SK-N-SH treated with all-trans-retinoic acid at 6 μM for 48 hours (cell line): ENCODE measurements around the gene SDK1.

Experiments used
- ARNTL ChIP-seq: fragments of 450-650 bp; formaldehyde crosslinking; IDR thresholded peaks from 2 replicates; pipeline ENCODE4 v1.5.0; 2020; ENCODE audit warnings: low read depth, mild to moderate bottlenecking, moderate library complexity, borderline replicate concordance
- CREB5 ChIP-seq: fragments of 250-450 bp; sonication (Bioruptor Pico); IDR thresholded peaks from 2 replicates; pipeline ENCODE4 v1.5.1; 2020; ENCODE audit warnings: low read depth, mild to moderate bottlenecking, moderate library complexity
- GLIS3 ChIP-seq: fragments of 250-450 bp; sonication (Bioruptor Pico); IDR thresholded peaks from 2 replicates; pipeline ENCODE4 v1.5.0; 2020; ENCODE audit warnings: mild to moderate bottlenecking, moderate library complexity
- ISL1 ChIP-seq: fragments of 250-450 bp; sonication (Bioruptor Pico); IDR thresholded peaks from 2 replicates; pipeline ENCODE4 v2.1.2; 2022; ENCODE audit warnings: mild to moderate bottlenecking, moderate library complexity
- OSR1 ChIP-seq: fragments of 250-450 bp; sonication (Bioruptor Pico); IDR thresholded peaks from 2 replicates; pipeline ENCODE4 v1.8.0; 2022; ENCODE audit warnings: moderate library complexity, mild to moderate bottlenecking, inconsistent platforms
- PPARA ChIP-seq: fragments of 250-450 bp; sonication (Bioruptor Pico); IDR thresholded peaks from 2 replicates; pipeline ENCODE4 v1.5.0; 2020; ENCODE audit warnings: mild to moderate bottlenecking, borderline replicate concordance
- ZFP3 ChIP-seq: fragments of 250-450 bp; sonication (Bioruptor Pico); IDR thresholded peaks from 2 replicates; pipeline ENCODE4 v1.5.0; 2020; ENCODE audit warnings: mild to moderate bottlenecking, moderate library complexity
- ZFP30 ChIP-seq: fragments of 450-650 bp; formaldehyde crosslinking; IDR thresholded peaks from 2 replicates; pipeline ENCODE4 v1.5.0; 2022; ENCODE audit warnings: mild to moderate bottlenecking, moderate library complexity
- ZNF565 ChIP-seq: fragments of 450-650 bp; formaldehyde crosslinking; conservative IDR thresholded peaks from 2 replicates; pipeline ENCODE4 v1.5.0; 2020; ENCODE audit warnings: low read depth, mild to moderate bottlenecking, moderate library complexity
- ZNF70 ChIP-seq: fragments of 450-650 bp; formaldehyde crosslinking; IDR thresholded peaks from 2 replicates; pipeline ENCODE4 v1.5.0; 2020; ENCODE audit warnings: mild to moderate bottlenecking, moderate library complexity
- ZNF8 ChIP-seq: fragments of 450-650 bp; formaldehyde crosslinking; IDR thresholded peaks from 2 replicates; pipeline ENCODE4 v1.5.0; 2020; ENCODE audit warnings: mild to moderate bottlenecking, moderate library complexity
- TF ChIP-seq, protein P1 (sequence below): fragments of 250-450 bp; sonication (Bioruptor Pico); IDR thresholded peaks from 2 replicates; pipeline ENCODE4 v1.8.0; 2020; ENCODE audit warnings: mild to moderate bottlenecking, moderate library complexity, borderline replicate concordance

DNA sequence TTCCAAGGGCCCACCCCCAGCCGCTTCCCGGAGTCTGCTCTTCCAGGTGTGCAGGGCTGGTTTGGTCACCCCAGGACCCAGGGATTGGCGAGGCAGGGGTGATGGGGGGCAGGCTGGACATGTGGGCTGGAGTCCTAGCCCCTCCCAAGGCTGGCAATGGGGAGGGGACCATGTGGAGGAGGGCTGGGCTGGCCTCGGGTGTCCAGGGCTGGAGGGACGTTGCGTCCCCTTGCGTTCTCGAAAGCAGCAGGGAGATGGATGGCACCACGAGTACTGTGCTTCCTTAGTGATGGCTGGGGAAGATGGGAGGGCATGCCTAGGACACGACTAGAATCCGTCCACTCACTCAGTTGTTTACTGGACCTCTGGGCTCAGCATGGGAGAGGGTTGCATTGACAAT is 848.6 kb downstream of the SDK1 start:
- TF ChIP-seq, protein P1, sequence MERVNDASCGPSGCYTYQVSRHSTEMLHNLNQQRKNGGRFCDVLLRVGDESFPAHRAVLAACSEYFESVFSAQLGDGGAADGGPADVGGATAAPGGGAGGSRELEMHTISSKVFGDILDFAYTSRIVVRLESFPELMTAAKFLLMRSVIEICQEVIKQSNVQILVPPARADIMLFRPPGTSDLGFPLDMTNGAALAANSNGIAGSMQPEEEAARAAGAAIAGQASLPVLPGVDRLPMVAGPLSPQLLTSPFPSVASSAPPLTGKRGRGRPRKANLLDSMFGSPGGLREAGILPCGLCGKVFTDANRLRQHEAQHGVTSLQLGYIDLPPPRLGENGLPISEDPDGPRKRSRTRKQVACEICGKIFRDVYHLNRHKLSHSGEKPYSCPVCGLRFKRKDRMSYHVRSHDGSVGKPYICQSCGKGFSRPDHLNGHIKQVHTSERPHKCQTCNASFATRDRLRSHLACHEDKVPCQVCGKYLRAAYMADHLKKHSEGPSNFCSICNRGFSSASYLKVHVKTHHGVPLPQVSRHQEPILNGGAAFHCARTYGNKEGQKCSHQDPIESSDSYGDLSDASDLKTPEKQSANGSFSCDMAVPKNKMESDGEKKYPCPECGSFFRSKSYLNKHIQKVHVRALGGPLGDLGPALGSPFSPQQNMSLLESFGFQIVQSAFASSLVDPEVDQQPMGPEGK (CRISPR knock-in tag): no peak
- TF ChIP-seq CREB5 (CRISPR knock-in tag): no peak
- no peak for TF ChIP-seq PPARA (CRISPR knock-in tag)
- no peak for TF ChIP-seq OSR1 (CRISPR knock-in tag)
- no peak for TF ChIP-seq ZNF70 (CRISPR knock-in tag)
- TF ChIP-seq ZFP30 (CRISPR knock-in tag): no peak
- TF ChIP-seq ISL1: no peak
- TF ChIP-seq GLIS3: no peak
- TF ChIP-seq ZNF8 (CRISPR knock-in tag): no peak
- no peak for TF ChIP-seq ZNF565
- TF ChIP-seq ARNTL (CRISPR knock-in tag): no peak
- no peak for TF ChIP-seq ZFP3 (CRISPR knock-in tag)
